ENCODE data around the gene KCNMA1.

DNA sequence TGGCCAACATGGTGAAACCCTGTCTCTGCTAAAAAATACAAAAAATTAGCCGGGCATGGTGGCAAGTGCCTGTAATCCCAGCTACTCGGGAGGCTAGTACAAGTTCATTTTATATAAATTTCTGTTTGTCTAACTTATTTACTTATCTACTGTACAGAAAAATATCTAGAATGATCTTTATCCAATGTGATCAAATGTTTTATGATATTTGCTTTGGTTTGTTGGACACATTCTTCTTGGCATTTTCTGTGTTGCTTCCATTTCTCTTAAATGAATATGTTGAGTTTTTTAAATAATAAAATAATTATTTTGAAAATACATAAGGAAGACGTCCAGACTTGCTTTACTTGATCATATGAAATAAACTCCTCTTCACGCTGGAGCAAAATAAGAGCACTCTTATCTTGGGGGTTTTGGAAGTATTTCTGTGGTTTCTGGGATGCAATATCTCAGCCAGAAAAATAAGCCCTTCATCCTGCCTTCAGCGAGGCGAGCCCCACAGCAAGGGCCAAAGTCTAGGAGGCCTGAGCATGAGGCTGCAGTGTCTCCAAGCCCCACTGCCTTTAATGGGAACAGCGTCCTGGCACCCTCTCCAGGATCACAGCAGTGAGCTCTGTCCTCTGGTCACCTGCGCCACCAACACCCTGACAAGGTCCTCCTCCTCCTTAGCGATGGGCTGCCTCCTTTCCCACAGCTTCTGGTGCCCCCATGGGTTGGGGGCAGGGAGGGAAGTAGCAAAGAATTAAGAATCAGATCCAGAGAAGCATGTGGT lies 480.2 kb downstream of the KCNMA1 start:
- TF ChIP-seq CTCF (IDR thresholded peaks at IDR 0.05) = no peak
- no peak for TF ChIP-seq EZH2 (IDR thresholded peaks at IDR 0.05; ENCODE audit: borderline replicate concordance, insufficient read depth, low read depth, low read length, poor library complexity, severe bottlenecking)

Measured in B cell (primary cell).